Activated CD8-positive, alpha-beta memory T cell treated with anti-CD3 and anti-CD28 coated beads, Interleukin-2, amount 50 U/mL, for 4 hours (primary cell): ENCODE data around the gene MDK.

Experiments
- DNase-seq: peaks from one replicate; pipeline ENCODE4 v3.0.0-alpha.2; 2020

MDK gene, protein sequence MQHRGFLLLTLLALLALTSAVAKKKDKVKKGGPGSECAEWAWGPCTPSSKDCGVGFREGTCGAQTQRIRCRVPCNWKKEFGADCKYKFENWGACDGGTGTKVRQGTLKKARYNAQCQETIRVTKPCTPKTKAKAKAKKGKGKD

DNA sequence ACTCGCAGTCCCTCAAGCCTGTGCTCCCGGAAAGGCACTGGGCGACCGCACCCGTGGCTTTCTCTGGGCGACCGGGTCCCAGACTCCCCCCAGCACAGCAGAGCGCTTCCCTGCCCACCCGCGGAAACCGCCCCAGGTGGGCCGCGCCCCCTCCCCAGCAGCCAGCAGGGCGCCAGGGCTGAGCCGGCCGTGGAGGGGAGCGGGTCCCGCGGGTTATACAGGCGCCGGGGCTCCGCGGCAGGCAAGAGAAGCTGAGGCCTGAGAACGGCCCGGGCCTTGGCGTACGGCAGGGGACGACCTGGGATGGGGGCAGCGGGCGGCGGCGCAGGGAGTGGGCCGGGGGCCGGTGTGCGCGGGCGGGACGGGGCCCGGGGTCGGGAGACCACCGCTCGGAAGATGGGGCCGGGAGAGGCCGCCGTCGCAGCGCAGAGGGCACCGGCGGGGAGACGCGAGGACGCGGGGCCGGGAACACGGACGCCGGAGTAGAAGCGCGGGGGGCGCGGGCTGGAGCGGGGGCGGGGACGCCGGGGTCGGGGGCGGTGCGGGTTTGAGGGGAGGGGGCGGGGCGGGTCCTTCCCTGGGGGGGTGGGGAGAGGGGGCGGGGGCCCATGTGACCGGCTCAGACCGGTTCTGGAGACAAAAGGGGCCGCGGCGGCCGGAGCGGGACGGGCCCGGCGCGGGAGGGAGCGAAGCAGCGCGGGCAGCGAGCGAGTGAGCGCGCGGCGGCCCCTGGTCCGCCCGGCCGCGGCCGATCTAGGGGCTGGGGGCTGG, at the start of gene MDK:
Gene MDK, plus strand, starts transcription at position 622 of the 771 bp plus-strand sequence. CDS start 389 bp downstream, outside the sequence.
- no peak for DNase-seq

DNA sequence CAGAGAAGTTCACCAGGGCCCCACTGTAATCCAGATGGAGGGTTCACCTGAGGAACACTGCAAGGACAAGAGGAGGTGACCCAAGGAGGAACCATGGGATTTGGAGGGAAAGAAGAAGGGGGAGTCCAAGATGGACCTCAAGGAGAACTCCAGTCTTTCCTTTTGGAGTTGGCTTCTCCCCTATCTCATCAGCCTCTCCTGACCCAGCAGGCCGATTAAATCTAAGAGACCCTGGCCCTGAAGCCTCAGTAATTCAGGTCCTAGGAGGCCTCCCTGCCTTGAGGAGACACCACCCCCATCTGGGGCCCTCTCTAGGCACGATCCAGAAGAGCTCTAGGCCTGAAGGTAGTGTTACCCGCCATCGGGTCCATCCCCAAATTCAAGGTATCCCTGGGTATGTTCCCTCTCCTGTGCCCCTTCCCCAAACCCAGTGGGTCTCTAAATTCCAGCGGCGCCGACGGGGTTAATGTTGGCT, 49.3 kb upstream of the MDK start:
- no peak for DNase-seq

DNA sequence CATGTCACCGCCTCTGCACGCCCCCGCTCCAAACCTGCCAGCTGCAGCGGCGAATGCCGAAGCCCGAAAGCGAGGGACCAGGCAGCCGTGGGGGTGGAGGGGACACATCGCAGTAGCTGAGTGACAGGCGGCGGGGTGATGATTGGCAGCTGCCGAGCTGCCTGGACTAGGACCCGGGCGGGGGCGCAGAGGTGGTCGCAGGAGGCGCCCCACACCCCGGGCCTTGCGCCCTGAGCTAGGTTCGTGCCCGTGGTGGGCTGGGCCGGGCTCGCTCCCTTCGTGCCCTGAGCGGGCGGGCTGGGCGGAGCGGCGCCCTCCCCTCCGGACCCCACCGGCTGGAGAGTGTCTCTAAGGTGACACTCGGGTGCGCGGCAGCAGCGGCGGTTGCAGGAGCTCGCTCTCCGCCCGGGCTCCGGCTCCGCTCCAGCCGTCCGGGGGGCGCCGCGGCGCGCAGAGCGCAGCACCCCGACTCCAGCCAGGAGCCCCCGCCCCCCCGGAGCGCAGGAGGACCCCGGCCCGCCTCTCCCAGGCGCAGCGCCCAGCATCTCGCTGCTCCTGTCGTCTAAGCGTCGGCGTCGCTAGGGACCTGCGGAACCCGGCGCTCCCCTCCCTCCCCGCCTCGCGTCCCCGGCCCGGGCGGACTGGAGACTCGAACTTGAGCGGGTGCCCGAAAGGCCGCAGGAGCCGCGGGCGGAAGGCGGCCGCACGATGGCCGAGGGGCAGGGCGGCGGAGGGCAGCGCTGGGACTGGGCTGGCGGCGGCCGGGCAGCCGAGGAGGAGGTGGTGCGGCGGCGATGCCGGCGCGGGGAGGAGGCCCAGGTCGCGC, 48.7 kb upstream of the MDK start:
- DNase-seq: peak; percentile 73

DNA sequence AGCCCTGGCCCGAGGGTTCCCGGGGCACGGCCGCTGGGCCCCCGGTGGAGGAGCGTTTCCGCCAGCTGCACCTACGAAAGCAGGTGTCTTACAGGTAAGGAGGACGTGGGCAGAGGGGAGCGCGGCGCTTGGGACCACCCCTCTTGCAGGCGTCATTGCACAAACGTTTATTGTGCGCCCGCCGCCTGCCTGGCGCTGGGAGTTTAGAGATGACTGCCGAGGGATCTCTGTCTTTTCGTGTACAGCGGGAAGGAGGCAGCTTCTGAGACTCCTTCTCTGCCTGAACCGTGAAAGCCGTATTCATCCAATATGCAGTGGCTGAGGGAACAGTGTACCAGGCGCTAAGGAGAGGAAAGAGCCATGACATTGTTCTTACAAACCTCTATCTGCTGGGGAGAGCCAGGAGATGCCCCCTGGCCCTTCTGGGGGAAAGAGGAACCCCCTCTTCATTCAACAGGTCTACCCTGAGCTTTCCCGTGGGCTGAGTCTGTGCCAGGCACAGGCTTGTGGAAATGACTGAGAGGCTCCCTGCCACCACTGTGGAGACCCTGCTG, 48.0 kb upstream of the MDK start:
- DNase-seq: no peak

DNA sequence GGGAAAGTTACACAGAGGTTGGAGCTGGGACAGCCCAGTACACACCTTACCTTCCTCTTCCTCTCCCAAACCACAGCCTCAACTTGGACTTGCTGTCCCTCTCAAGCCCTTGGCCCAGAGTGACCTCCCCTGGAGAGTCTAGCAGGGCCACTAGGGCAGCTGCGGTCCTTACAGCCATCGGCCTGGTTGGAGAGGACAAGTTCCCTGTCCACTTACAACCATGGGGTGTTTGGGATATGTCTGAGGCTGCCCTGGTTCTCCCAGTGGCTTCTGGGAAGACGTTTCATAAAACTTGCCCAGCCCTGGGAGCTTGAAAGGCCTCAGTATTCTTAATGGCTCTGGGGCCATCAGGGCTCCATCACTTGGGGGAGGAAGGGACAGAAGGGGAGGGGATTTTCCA, 47.3 kb upstream of the MDK start:
- DNase-seq: no peak

DNA sequence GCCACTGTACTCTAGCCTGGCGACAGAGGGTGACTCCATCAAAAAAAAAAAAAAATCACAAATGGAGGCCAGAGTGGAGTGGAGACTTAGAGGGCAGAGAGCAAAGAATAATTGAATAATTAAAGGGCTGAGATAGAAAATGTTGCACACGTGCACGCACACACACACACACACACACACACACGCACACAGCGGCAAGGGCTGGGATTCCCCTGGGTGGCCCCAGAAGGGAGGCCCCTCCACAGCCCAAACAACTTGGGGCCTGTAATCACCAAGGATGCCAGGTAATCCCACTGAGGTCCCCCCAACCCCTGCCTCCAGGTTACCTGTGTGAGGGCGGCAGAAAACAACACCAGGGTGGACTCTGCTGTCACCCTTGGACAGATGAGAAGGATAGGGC, 46.2 kb upstream of the MDK start:
- DNase-seq: no peak

DNA sequence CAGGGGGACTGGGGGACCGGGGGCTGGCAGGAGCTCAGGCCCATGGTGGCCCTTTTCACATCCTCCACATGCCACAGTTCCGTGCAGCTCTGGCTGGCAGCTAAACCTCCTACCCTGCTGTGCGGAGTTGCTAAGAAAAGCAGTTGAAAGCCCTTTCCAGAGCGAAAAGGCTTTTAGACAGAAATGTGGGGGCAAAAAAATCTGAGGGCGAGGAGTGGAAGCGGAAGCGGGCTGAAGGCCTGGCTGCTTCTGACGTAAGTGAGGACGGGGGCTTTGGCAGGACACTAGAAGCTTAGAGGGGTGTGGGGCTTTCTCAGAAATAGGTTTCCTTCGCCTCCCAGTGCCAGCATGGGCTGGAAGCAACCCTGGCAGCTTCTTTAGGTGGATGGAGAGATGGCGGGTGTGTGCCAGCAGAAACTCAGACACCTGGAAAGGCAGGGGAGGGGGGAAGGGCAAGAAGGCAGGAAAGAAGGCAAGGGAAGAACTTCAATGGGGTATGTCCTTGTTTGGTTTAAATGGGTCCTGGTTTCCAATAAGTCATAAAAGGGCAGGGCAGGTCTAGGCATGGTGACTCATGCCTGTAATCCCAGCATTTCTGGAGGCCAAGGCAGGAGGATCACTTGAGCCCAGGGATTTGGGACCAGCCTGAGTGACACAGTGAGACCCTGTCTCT, 45.4 kb upstream of the MDK start:
- no peak for DNase-seq

DNA sequence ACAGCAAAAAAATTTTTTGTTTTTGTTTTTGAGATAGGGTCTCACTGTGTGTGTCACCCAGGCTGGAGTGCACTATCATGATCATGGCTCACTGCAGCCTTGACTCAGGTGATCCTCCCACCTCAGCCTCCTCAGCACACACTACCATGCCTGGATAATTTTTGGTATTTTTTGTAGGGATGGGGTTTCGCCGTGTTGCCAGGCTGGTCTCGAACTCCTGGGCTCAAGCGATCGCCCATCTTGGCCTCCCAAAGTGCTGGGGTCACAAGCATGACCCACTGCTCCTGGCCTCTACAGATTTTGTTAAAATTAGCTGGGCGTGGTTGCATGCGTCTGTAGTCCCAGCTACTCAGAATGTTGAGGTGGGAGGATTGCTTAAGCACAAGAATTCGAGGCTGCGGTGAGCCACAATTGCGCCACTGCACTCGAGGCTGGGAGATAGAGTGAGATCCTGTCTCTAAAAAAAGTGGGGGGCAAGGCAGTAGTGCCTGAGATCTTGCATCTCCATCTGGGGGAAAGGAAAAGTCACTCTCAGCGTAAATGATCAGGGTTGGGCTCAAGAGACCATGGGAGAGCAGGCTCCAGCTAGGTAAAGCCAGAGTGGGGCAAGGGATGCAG, 44.8 kb upstream of the MDK start:
- DNase-seq: no peak

DNA sequence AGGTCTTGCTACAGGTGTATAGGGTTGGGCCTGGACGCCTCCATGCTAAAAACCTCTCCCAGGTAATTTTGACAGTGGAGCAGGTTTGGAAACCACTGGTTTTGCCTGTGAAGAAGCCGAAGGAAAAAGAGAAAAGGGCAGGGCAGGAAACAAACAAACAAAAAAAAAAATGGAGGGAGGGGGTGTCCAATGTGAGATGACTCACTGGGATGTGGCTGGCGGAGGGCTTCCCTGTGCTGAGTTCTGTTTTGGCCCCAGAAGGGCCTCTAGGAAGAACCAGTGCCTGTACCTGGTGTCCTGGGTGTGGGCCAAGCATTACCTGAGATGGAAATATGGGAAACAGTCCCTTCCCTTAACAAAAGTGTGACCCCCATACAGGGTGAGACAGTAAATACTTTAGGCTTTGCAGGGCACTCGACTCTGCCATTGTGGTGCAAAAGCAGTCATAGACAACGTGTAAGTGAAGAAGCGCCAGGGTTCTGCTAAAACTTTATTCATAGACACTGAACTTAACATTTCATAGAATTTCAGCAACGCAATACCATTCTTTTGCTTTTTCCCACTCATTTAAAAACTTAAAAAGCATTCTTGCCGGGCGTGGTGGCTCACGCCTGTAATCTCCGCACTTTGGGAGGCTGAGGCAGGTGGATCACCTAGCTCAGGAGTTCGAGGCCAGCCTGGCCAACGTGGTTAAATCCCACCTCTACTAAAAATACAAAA, 43.7 kb upstream of the MDK start:
- no peak for DNase-seq

DNA sequence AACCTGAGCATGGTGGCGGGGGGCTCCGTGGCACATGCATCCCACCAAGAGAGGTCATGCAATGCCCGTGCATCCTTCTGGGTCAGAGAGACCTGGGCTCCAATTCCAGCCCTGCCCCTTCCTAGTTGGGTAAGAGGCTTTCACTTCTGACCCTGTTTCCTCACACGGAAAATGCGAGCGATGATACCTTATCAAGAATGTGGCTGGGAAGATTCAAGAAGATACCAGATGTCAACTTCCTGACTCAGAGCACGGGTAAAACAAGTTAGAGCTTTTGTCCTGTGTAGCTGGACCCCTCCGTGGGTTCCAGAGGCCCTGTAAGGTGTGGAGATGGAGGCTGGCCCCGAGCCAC, 42.9 kb upstream of the MDK start:
- no peak for DNase-seq

DNA sequence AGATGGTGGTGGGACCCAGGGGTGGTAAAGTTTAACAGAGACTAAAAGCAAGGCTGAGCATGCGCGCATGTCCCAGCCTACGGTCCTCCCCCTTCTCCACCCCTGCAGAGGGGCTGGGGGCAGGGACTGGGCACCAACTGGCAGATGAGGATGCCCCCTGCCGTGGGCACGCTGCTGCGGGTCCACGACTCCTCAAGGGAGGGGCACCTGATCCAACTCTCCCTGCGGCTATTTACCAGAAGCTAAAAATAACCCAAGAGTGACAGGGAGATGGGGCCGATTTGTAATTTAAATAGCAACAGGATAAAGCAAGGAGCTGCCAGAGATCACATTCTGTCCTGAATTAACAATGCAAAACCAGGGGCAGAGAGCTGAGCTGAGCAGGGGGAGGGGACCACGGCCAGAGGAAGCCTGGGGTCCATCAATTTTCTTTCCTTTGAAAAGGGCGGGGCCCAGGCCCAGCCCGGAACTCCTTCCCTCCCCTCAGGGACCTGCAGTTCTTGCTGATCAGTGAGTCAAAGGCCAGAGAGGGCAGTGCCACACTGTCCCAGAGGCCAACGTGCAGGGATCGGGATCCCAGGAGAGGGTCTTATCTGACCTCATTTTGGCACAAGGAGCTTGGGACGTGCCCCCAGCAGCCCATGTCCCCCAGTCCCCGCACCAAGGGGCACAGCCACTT, 42.3 kb upstream of the MDK start:
- DNase-seq: no peak

DNA sequence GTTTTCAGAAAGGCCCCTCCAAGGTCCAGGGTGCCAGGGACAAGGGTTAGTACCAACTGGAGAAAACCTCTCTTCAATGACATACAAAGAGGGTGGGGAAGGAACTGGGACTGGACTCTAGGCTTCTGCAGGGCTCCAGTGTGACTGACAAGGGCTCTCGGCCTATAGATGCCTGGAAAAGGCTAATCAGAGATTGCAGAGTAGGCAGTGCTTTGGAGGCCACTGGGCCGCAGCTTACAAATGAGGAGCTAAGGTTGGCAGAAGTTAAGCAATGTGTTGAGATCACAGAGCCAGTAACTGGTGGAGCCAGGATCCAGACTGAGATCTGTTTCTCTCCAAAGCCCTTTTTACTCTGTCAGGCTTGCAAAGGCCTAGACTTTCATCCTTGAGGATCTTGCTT, 41.7 kb upstream of the MDK start:
- DNase-seq: no peak

DNA sequence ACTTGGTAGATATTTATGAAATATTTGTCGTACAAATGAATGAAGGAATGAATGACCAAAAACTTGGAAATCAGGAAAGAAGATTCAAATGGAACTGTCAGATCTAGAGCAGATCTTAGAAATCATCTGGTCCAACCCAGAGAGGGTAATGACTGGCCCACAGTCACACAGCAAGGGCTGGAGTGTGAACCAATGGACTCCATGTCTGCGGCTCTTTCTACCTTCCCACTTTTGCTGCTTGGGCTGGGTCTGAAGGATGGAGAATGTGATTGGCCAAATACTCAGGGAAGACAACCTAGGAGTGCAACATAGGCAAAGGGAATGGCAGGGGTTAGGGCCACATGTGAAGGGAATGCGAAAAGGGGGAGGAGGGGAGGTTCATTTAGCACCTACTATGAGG, 40.0 kb upstream of the MDK start:
- DNase-seq: no peak

DNA sequence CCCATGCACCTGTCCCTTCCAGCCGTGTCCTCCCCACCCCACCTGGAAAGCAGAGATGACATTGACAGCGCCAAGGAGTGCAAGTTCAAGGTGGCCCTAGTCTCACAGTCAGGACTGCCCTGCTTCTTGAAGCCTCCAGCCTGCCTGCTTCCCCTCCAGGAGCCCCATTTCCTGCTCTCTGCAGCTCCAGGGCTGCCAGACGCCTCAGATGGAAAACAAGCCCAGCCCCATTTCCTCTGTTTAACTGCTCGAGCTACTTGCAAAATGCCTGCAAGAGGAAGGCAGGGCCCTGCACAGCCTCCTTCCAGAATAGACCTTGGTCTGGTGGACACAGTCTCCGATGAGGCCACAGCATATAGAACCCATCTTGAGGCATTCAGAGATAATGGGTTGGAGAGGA, 39.2 kb upstream of the MDK start:
- DNase-seq: no peak

DNA sequence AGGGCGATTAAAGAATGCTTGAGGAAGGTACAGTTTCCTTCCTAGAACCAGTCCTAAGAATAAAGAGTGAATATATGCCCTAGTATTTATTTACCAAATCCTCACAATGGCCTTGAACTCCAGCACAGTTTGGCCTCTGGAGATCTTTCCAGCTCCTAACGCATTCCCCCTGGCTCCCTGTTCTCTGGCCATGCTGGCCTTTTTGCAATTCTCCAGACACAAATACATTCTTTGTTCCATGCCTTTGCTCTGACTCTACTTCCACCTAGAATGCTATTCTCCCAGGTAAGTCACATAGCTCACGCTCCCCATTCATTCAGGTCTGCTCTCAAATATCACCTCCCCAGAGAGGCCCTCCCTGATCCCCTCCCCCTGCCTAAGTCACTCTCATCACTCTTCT, 37.9 kb upstream of the MDK start:
- DNase-seq: no peak

DNA sequence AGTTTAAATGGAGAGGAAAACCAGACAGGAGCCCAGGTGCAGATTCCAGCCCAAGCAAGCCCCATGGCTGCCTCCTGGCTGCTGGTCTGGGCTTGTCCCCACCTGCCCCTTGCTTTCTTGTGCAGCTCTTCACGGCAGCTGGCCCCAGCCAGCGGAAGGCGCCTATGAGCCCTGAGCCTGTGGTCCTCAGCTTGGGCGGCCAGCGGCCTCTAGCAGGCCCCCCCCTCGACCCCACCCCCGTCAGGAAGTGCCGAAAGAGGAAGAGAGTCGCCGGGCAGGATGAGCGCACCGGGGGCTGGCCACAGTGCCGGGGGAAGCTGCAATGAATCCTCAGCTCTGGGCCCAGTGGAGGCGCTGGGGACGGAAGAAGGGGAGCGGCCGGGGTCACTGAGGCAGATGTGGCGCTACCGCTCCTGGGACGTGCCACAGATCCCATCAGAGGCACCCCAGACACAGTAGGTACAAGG, 36.3 kb upstream of the MDK start:
- DNase-seq: no peak

DNA sequence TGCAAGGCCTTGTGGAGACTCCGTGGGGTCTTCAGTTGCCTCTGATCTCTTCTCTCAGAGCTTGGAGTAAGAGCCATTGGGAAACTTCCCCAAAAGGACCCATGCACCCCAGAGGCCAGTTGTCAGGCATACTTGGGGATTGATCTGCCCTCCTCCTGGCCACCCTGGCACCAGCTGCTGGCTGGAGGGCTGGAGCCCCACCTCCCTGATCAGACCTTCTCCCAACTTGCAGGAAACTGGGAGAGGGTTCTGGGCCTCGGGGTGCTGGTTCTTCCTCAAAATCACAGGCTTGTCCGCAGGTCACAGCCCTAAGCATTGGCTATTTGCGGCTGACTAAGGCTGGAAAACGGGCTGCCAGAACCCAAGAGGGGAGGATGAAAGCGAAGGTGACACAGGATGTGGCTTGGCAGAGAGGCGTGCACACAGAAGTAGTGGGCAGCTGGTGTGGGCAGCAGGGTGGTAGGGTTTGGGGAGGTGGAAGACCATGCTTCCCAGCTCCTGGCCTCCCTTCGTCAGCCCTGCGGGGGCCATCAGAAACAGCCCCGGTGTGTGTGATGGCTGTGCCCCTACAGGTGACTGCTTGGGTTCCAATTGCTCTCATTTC, 35.5 kb upstream of the MDK start:
- DNase-seq: no peak

DNA sequence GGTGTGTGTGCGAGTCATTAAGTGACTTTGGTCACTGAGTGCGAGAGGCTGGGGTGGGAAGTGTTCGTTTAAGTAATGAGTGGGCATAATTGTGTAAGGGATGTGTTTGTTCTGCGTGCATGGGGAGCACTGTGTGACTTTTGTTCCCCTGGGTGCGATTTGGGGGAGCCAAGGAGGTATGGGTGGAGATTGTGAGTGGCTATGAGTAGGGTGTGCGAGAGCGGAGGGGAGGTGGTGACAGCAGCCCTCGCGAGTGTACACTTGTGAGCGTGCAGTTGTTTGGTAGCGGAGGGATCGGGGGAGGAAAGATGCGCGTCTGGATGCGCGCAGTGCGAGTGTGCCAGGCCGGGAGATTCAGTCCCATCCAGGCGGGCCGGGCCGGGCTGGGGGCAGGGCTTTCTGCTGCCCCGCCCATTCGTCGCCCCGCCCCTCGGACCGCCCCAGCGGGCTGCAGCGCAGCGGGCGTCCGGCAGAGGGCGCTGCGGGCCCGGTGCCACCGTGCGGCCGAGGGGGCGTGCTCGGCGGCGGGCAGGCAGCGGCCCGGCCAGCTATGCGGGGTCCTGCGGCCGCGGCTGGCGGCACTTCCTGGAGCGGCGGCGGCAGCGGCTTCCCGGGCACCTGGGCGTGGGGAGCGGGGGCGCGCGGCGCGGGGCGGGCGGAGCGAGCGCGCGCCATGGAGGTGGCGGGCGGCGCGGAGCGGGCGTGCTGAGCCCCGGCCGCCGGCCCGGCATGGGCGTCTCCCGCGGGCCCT, 34.4 kb upstream of the MDK start, which contains the start of gene DGKZ:
Gene DGKZ, plus strand, starts transcription at position 578 of the 751 bp plus-strand sequence. CDS start 197 bp downstream, outside the sequence.
- peak; percentile 84 for DNase-seq

DNA sequence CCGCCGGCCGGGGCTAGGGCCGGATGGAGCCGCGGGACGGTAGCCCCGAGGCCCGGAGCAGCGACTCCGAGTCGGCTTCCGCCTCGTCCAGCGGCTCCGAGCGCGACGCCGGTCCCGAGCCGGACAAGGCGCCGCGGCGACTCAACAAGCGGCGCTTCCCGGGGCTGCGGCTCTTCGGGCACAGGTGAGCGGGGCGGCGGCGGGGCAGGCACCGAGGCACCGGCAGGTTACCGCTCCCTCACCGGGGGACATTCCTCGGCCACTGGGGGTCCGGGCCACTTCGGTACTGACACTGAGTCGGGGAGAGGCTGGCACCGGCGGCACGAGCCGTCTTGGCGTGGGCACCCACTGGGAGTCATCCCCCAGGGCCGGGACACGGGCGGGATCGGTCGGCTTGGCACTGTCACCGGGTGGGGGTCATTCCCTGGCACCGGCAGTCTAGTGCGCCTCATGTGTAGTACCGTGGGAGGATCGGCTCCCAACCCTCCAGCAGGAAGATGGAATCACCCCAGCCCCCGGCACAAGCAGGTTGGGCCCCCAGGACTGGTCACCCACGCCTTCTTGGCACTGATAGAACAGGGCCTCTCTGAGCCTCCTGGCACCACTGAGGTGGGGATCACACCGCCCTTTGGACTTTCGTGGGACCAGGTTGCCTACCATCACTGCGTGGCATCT, 33.7 kb upstream of the MDK start:
- peak; percentile 40 for DNase-seq
